HepG2 (cell line): ENCODE results near the gene CNFN. TPM values are rescaled to one million over a fixed set of nuclear protein-coding genes. Genes with fewer than 3 reads are reported as not detected.
A peak's percentile ranks its signal among the peaks of the same experiment; 100 is the strongest.

Experiments used
- ADNP ChIP-seq: sonication (generic); formaldehyde crosslinking; IDR thresholded peaks from 2 replicates; pipeline ENCODE4 v1.4.0; 2020; ENCODE audit warnings: missing genetic modification reagents
- CBX1 ChIP-seq: IDR thresholded peaks from one replicate; pipeline ENCODE4 v1.6.1; 2016; ENCODE audit warnings: antibody characterized with exemption, low read depth
- CREB1 ChIP-seq, 2 experiments: fragments of 450-650 bp in 1 of 2; IDR thresholded peaks; 2 replicates each; pipeline ENCODE4 v1.6.1; 2016 to 2017; ENCODE audit warnings: control low read depth in 1 of 2, mild to moderate bottlenecking in 1 of 2, missing compliant biosample characterization in 1 of 2, missing genetic modification characterization in 1 of 2
- CREM ChIP-seq, 2 experiments: sonication (generic) in 1 of 2; formaldehyde crosslinking in 1 of 2; IDR thresholded peaks; 2 replicates each; pipeline versions ENCODE4 v1.4.0 to v1.6.1; 2016 to 2020; ENCODE audit warnings: antibody characterized with exemption in 1 of 2, mild to moderate bottlenecking in 1 of 2, missing genetic modification reagents in 1 of 2
- DMAP1 ChIP-seq: IDR thresholded peaks from 2 replicates; pipeline ENCODE4 v1.6.1; 2016
- ELF3 ChIP-seq: IDR thresholded peaks from 2 replicates; pipeline ENCODE4 v1.6.1; 2016; ENCODE audit warnings: missing genetic modification reagents, missing compliant biosample characterization
- ERF ChIP-seq: IDR thresholded peaks from 2 replicates; pipeline ENCODE4 v1.6.1; 2018; ENCODE audit warnings: missing biosample characterization, missing genetic modification reagents
- HHEX ChIP-seq: IDR thresholded peaks from 2 replicates; pipeline ENCODE4 v1.6.1; 2016; ENCODE audit warnings: control low read depth
- HNF4A ChIP-seq: sonication (generic); formaldehyde crosslinking; IDR thresholded peaks from 2 replicates; pipeline ENCODE4 v1.4.0; 2020; ENCODE audit warnings: missing genetic modification reagents
- HNF4G ChIP-seq, 2 experiments: sonication (generic) in 1 of 2; formaldehyde crosslinking in 1 of 2; IDR thresholded peaks; 2 replicates each; pipeline versions ENCODE4 v1.4.0 to v1.6.1; 2011 to 2020; ENCODE audit warnings: borderline replicate concordance in 2 of 2, low read depth in 2 of 2, mild to moderate bottlenecking in 2 of 2, low read length in 1 of 2, missing genetic modification reagents in 1 of 2, moderate library complexity in 1 of 2
- IKZF5 ChIP-seq: IDR thresholded peaks from 2 replicates; pipeline ENCODE4 v1.6.1; 2018; ENCODE audit warnings: missing genetic modification reagents, mild to moderate bottlenecking, missing compliant biosample characterization
- KDM2A ChIP-seq: sonication (generic); formaldehyde crosslinking; IDR thresholded peaks from 2 replicates; pipeline ENCODE4 v1.4.0; 2020; ENCODE audit warnings: low read depth, missing genetic modification reagents, borderline replicate concordance
- MTA1 ChIP-seq: sonication (generic); formaldehyde crosslinking; IDR thresholded peaks from 2 replicates; pipeline ENCODE4 v1.4.0; 2020; ENCODE audit warnings: missing genetic modification reagents, mild to moderate bottlenecking, borderline replicate concordance
- NCOR1 ChIP-seq: fragments of 200-600 bp; sonication (generic); IDR thresholded peaks from 2 replicates; pipeline ENCODE4 v1.7.0; 2017; ENCODE audit warnings: antibody characterized with exemption, low read length, borderline replicate concordance
- NR2F1 ChIP-seq, 2 experiments: fragments of 450-650 bp in 1 of 2; formaldehyde crosslinking in 1 of 2; IDR thresholded peaks; 2 replicates each; pipeline versions ENCODE4 v1.5.0 to v1.6.1; 2016 to 2020; ENCODE audit warnings: mild to moderate bottlenecking in 1 of 2, missing compliant biosample characterization in 1 of 2, missing genetic modification reagents in 1 of 2, moderate library complexity in 1 of 2
- PCBP2 ChIP-seq: fragments of 200-400 bp; formaldehyde crosslinking; optimal IDR thresholded peaks from 2 replicates; pipeline ENCODE3; 2018; ENCODE audit warnings: low read length, low read depth; ENCODE audit not compliant: poor library complexity, severe bottlenecking
- PLRG1 ChIP-seq: fragments of 450-650 bp; conservative IDR thresholded peaks from 2 replicates; pipeline ENCODE4 v1.6.1; 2016
- RAD21 ChIP-seq: fragments of 450-650 bp; formaldehyde crosslinking; IDR thresholded peaks from 2 replicates; pipeline ENCODE4 v1.5.0; 2020; ENCODE audit warnings: mild to moderate bottlenecking
- REPIN1 ChIP-seq: sonication (generic); formaldehyde crosslinking; IDR thresholded peaks from 2 replicates; pipeline ENCODE4 v1.8.0; 2022; ENCODE audit warnings: missing genetic modification reagents, low read depth, mild to moderate bottlenecking, borderline replicate concordance
- RNF2 ChIP-seq: fragments of 450-650 bp; conservative IDR thresholded peaks from 2 replicates; pipeline ENCODE4 v1.6.1; 2016; ENCODE audit warnings: low read depth
- RXRA ChIP-seq: sonication (generic); formaldehyde crosslinking; IDR thresholded peaks from 2 replicates; pipeline ENCODE4 v1.5.1; 2020; ENCODE audit warnings: missing genetic modification reagents
- SOX6 ChIP-seq, 2 experiments: fragments of 450-650 bp in 1 of 2; sonication (generic) in 1 of 2; formaldehyde crosslinking in 1 of 2; IDR thresholded peaks; 2 replicates each; pipeline versions ENCODE4 v1.4.0 to v1.6.1; 2017 to 2020; ENCODE audit warnings: antibody characterized with exemption in 1 of 2, mild to moderate bottlenecking in 1 of 2, missing genetic modification reagents in 1 of 2
- THAP11 ChIP-seq: IDR thresholded peaks from 2 replicates; pipeline ENCODE4 v1.6.1; 2016; ENCODE audit warnings: missing biosample characterization, missing genetic modification reagents
- TRIM24 ChIP-seq: sonication (generic); formaldehyde crosslinking; IDR thresholded peaks from 2 replicates; pipeline ENCODE4 v1.8.0; 2022; ENCODE audit warnings: mild to moderate bottlenecking, missing genetic modification reagents
- U2AF1 ChIP-seq: fragments of 200-400 bp; formaldehyde crosslinking; optimal IDR thresholded peaks from 2 replicates; pipeline ENCODE3; 2017; ENCODE audit warnings: mild to moderate bottlenecking, low read depth, low read length
- YEATS4 ChIP-seq: sonication (generic); formaldehyde crosslinking; IDR thresholded peaks from 2 replicates; pipeline ENCODE4 v1.4.0; 2020; ENCODE audit warnings: missing genetic modification reagents, borderline replicate concordance
- ZBTB43 ChIP-seq: sonication (generic); formaldehyde crosslinking; conservative IDR thresholded peaks from 2 replicates; pipeline ENCODE4 v1.4.0; 2020; ENCODE audit warnings: missing genetic modification reagents
- ZFP36 ChIP-seq: fragments of 150-350 bp; IDR thresholded peaks from 2 replicates; pipeline ENCODE4 v1.6.1; 2018; ENCODE audit warnings: borderline replicate concordance, low read length, low read depth; ENCODE audit not compliant: partially characterized antibody
- ZNF44 ChIP-seq: sonication (generic); formaldehyde crosslinking; IDR thresholded peaks from 2 replicates; pipeline ENCODE4 v1.5.1; 2020; ENCODE audit warnings: mild to moderate bottlenecking, missing genetic modification reagents
- ZNF737 ChIP-seq: sonication (generic); formaldehyde crosslinking; IDR thresholded peaks from 2 replicates; pipeline ENCODE4 v1.5.0; 2020; ENCODE audit warnings: missing genetic modification reagents, mild to moderate bottlenecking, borderline replicate concordance
- polyA plus RNA-seq, 8 experiments: library from polyadenylated mRNA; depleted of rRNA in 3 of 8; stranded (reverse) in 7 of 8; unstranded in 1 of 8; fragments of >200 nt; fragmentation: Illumina TruSeq in 4 of 8; extraction: Trizol in 4 of 8; gene quantifications; 2 replicates each; pipeline versions ENCODE4 v1.2.1 to v1.2.3, GENCODE V29; 2011 to 2016; ENCODE audit warnings: low read depth in 4 of 8, missing spikeins in 1 of 8, mixed read lengths in 1 of 8; ENCODE audit not compliant: insufficient read depth in 1 of 8
- total RNA-seq, 5 experiments: library from RNA; depleted of rRNA; stranded (reverse); fragments of >200 nt; fragmentation: Illumina TruSeq; extraction: Trizol; gene quantifications; 2 replicates each; pipeline ENCODE4 v1.2.3, GENCODE V29; 2016; ENCODE audit warnings: low read depth in 1 of 5

The CNFN gene
- total and polyA plus RNA-seq, 2 of the 13 experiments (the other 11 are each of a cell fraction or from before 2014, with no cell fraction given) = 0.35 to 1.1 TPM

GRCh38 chr19:42420055-42420544, 30.0 kb upstream of the CNFN start (continued):
- no peak; the same call in 1 of the 2 replicates for TF ChIP-seq ZBTB43 (CRISPR knock-in tag)
- TF ChIP-seq CREB1 (IDR thresholded peaks at IDR 0.05) = peak; percentile 38; the same call in 1 of the 2 replicates
- no peak for TF ChIP-seq CREB1 (CRISPR knock-in tag; IDR thresholded peaks at IDR 0.05)
- no peak for TF ChIP-seq RNF2
- no peak for TF ChIP-seq ZNF44
- peak; percentile 62; the same call in 1 of the 2 replicates for TF ChIP-seq KDM2A (CRISPR knock-in tag)
- no peak for TF ChIP-seq SOX6 (IDR thresholded peaks at IDR 0.05)
- TF ChIP-seq SOX6 (CRISPR knock-in tag; IDR thresholded peaks at IDR 0.05) = peak; percentile 44
- TF ChIP-seq MTA1 (CRISPR knock-in tag) = no peak
- TF ChIP-seq RAD21 (CRISPR knock-in tag) = peak; percentile 81
- TF ChIP-seq YEATS4 = peak; percentile 26; the same call in 1 of the 2 replicates
- TF ChIP-seq PCBP2 = no peak
- no peak; the same call in 1 of the 2 replicates for TF ChIP-seq CREM (IDR thresholded peaks at IDR 0.05)
- no peak for TF ChIP-seq CREM (CRISPR knock-in tag; IDR thresholded peaks at IDR 0.05)
- peak; percentile 33 for TF ChIP-seq CBX1
- peak; percentile 50; the same call in 1 of the 2 replicates for TF ChIP-seq ERF (CRISPR knock-in tag)
- no peak for TF ChIP-seq HHEX
- TF ChIP-seq RXRA (CRISPR knock-in tag) = 0 out of 2 replicates have a peak, but pooled peaks have one; percentile 27
- TF ChIP-seq DMAP1 = no peak
- TF ChIP-seq THAP11 (CRISPR knock-in tag) = 0 out of 2 replicates have a peak, but pooled peaks have one; percentile 33
- peak; percentile 51; the same call in 1 of the 2 replicates for TF ChIP-seq IKZF5 (CRISPR knock-in tag)
- peak; percentile 46 for TF ChIP-seq HNF4A (CRISPR knock-in tag)
- TF ChIP-seq ELF3 (CRISPR knock-in tag) = peak; percentile 37; the same call in 1 of the 2 replicates
- TF ChIP-seq PLRG1 = no peak
- no peak for TF ChIP-seq ZFP36
- TF ChIP-seq NCOR1 = no peak
- TF ChIP-seq U2AF1 = no peak
- 0 out of 4 replicates have a peak, but pooled peaks of 1 of the 2 experiments have one; percentile 14 for TF ChIP-seq NR2F1 (CRISPR knock-in tag; IDR thresholded peaks at IDR 0.05)
- TF ChIP-seq HNF4G (IDR thresholded peaks at IDR 0.05; ENCODE audit: borderline replicate concordance, low read depth, low read length) = no peak
- TF ChIP-seq HNF4G (CRISPR knock-in tag; IDR thresholded peaks at IDR 0.05; ENCODE audit: borderline replicate concordance, low read depth) = no peak
- no peak for TF ChIP-seq TRIM24
- TF ChIP-seq REPIN1 (CRISPR knock-in tag) = 0 out of 2 replicates have a peak, but pooled peaks have one; percentile 20
- peak; percentile 88 for TF ChIP-seq ADNP (CRISPR knock-in tag)
- no peak for TF ChIP-seq ZNF737 (CRISPR knock-in tag)
